HG03469 (cell line): Measurements from ENCODE around the gene OXSR1.
"Not testable (repeated sequence)": the region's sequence is repeated elsewhere in the genome, so short reads cannot be mapped to it uniquely, and the experiment has no call there.

Experiments used
- ATAC-seq: cut with Tn5 transposase; IDR thresholded peaks from one replicate; pipeline ENCODE4 v1.9.1; 2021; ENCODE audit warnings: mild to moderate bottlenecking, moderate library complexity, moderate number of reproducible peaks; ENCODE audit not compliant: unreplicated experiment

Gene OXSR1

GRCh38 chr3:38141173-38141951 lies 24.0 kb upstream of the OXSR1 start:
- ATAC-seq: no peak

- no peak for ATAC-seq
Measured at GRCh38 chr3:38141952-38142273, 23.4 kb upstream of the OXSR1 start.

- ATAC-seq: no peak
Measured at GRCh38 chr3:38142959-38143358, 22.4 kb upstream of the OXSR1 start.

- no peak for ATAC-seq
Measured at GRCh38 chr3:38143511-38143910, 21.8 kb upstream of the OXSR1 start.

- ATAC-seq: no peak
Measured at GRCh38 chr3:38146504-38146903, 18.8 kb upstream of the OXSR1 start.

GRCh38 chr3:38147421-38147820 lies 17.9 kb upstream of the OXSR1 start:
- ATAC-seq: no peak

- ATAC-seq: no peak
Measured at GRCh38 chr3:38148311-38148882, 16.9 kb upstream of the OXSR1 start.

GRCh38 chr3:38149708-38150107 lies 15.6 kb upstream of the OXSR1 start:
- ATAC-seq: no peak

- no peak for ATAC-seq
Measured at GRCh38 chr3:38150780-38151528, 14.4 kb upstream of the OXSR1 start.

- peak; percentile 34 for ATAC-seq
Measured at GRCh38 chr3:38151667-38152265, 13.6 kb upstream of the OXSR1 start.

GRCh38 chr3:38152609-38153008 lies 12.7 kb upstream of the OXSR1 start:
- no peak for ATAC-seq

GRCh38 chr3:38153221-38153620 lies 12.1 kb upstream of the OXSR1 start:
- ATAC-seq: no peak

GRCh38 chr3:38154033-38154494 lies 11.3 kb upstream of the OXSR1 start:
- ATAC-seq: no peak

- no peak for ATAC-seq
Measured at GRCh38 chr3:38154625-38155255, 10.6 kb upstream of the OXSR1 start.

GRCh38 chr3:38155825-38156224 lies 9.5 kb upstream of the OXSR1 start:
- no peak for ATAC-seq

- no peak for ATAC-seq
Measured at GRCh38 chr3:38157117-38157516, 8.2 kb upstream of the OXSR1 start.

GRCh38 chr3:38157595-38157994 lies 7.7 kb upstream of the OXSR1 start:
- ATAC-seq: no peak

GRCh38 chr3:38158472-38158871 lies 6.9 kb upstream of the OXSR1 start:
- ATAC-seq: no peak

- not testable (repeated sequence) for ATAC-seq
Measured at GRCh38 chr3:38160704-38161103, 4.6 kb upstream of the OXSR1 start.

GRCh38 chr3:38163117-38163840 lies 2.1 kb upstream of the OXSR1 start:
- ATAC-seq: no peak
